Dermis blood vessel endothelial cell (primary cell): ENCODE results near the gene CHAC2. TPM values are rescaled to one million over a fixed set of nuclear protein-coding genes. Genes with fewer than 3 reads are reported as not detected.

Source experiments
- DNase-seq: peaks from one replicate; pipeline ENCODE4 v3.0.0; 2010
- total RNA-seq: library from RNA; depleted of rRNA; stranded (reverse); fragments of >200 nt; gene quantifications from 2 replicates; pipeline ENCODE4 v1.2.3, GENCODE V29; 2014

CHAC2 gene
- total RNA-seq, 1 donor from 2014 or later: 14.1 TPM

- no peak for DNase-seq
Measured at GRCh38 chr2:53778536-53779162, 11.0 kb downstream of the CHAC2 start.

- DNase-seq: no peak
Measured at GRCh38 chr2:53780056-53780455, 12.5 kb downstream of the CHAC2 start.

GRCh38 chr2:53782676-53783075 is 15.1 kb downstream of the CHAC2 start:
- DNase-seq: no peak

- DNase-seq: no peak
Measured at GRCh38 chr2:53784436-53784835, 16.8 kb downstream of the CHAC2 start.

GRCh38 chr2:53785366-53785765 is 17.8 kb downstream of the CHAC2 start:
- DNase-seq: no peak

- peak; percentile 55 for DNase-seq
Measured at GRCh38 chr2:53786352-53786704, 18.7 kb downstream of the CHAC2 start.

GRCh38 chr2:53786705-53787613 is 19.4 kb downstream of the CHAC2 start, which contains the start of the genes ASB3 and ERLEC1:
Gene ASB3 (minus strand): TSS chr2:53786953. CDS start chr2:53765572, 21,381 bp downstream.
Gene ERLEC1 (plus strand): TSS chr2:53787044. CDS start chr2:53787211, 167 bp downstream.
- peak; percentile 86 for DNase-seq

- peak; percentile 54 for DNase-seq
Measured at GRCh38 chr2:53787614-53788289, 20.1 kb downstream of the CHAC2 start.

- no peak for DNase-seq
Measured at GRCh38 chr2:53793261-53793660, 25.7 kb downstream of the CHAC2 start.

- DNase-seq: no peak
Measured at GRCh38 chr2:53793821-53794220, 26.2 kb downstream of the CHAC2 start.

- DNase-seq: no peak
Measured at GRCh38 chr2:53801547-53801946, 33.9 kb downstream of the CHAC2 start.

- DNase-seq: peak; percentile 18
Measured at GRCh38 chr2:53802617-53803151, 35.1 kb downstream of the CHAC2 start.

- no peak for DNase-seq
Measured at GRCh38 chr2:53811601-53812000, 44.0 kb downstream of the CHAC2 start.

GRCh38 chr2:53813151-53813550 is 45.5 kb downstream of the CHAC2 start:
- DNase-seq: no peak

GRCh38 chr2:53818854-53819435 is 51.3 kb downstream of the CHAC2 start:
- no peak for DNase-seq

GRCh38 chr2:53819634-53820033 is 52.0 kb downstream of the CHAC2 start:
- no peak for DNase-seq

GRCh38 chr2:53820048-53820447 is 52.4 kb downstream of the CHAC2 start:
- DNase-seq: no peak

- no peak for DNase-seq
Measured at GRCh38 chr2:53820711-53821110, 53.1 kb downstream of the CHAC2 start.

- no peak for DNase-seq
Measured at GRCh38 chr2:53821810-53822209, 54.2 kb downstream of the CHAC2 start.

GRCh38 chr2:53823639-53824038 is 56.0 kb downstream of the CHAC2 start:
- peak; percentile 9 for DNase-seq
